Measurements from ENCODE around the gene DDX59. TPM values are rescaled to one million over a fixed set of nuclear protein-coding genes. Genes with fewer than 3 reads are reported as not detected.

DDX59 gene
- polyA plus RNA-seq, 1 donor (not counting 4 experiments of a cell fraction or from before 2014, with no cell fraction given): 14.4 TPM

- DNase-seq (ENCODE audit: low read depth, low spot score) (no peak), FAIRE-seq (no peak)
- Histone ChIP-seq H3K9me3 (ENCODE audit: control insufficient read depth, low read depth, low read length) (no peaks in the 10 kb centered on the region), H2AFZ (ENCODE audit: control insufficient read depth, low read length) (no peak overlapping the region), H4K20me1 (ENCODE audit: control insufficient read depth, extremely low read depth, insufficient read depth, low read length) (no peaks in the 10 kb centered on the region), H3K27me3 (ENCODE audit: control insufficient read depth, extremely low read depth, insufficient read depth, low read length) (no peaks in the 10 kb centered on the region), H3K36me3 (ENCODE audit: control insufficient read depth in 2 of 2, extremely low read depth in 1 of 2, insufficient read depth in 2 of 2, low read length in 2 of 2) (peaks cover 0 to 7% of the 10 kb centered on the region in 2 experiments), H3K4me1 (ENCODE audit: control insufficient read depth, extremely low read depth, insufficient read depth, low read length) (no peaks in the 10 kb centered on the region), H3K79me2 (ENCODE audit: control insufficient read depth, insufficient read depth, low read length) (no peaks in the 10 kb centered on the region), H3K9me1 (ENCODE audit: control insufficient read depth, extremely low read depth, insufficient read depth, low read length) (no peaks in the 10 kb centered on the region), H3K9ac (ENCODE audit: control insufficient read depth, extremely low read depth, insufficient read depth, low read length) (no peak overlapping the region), H3K4me2 (ENCODE audit: control insufficient read depth, extremely low read depth, insufficient read depth, low read depth, low read length) (no peak overlapping the region), H3K4me3 (ENCODE audit: control insufficient read depth in 2 of 3, extremely low read depth in 1 of 3, insufficient read depth in 2 of 3, low read depth in 1 of 3, low read length in 3 of 3) (no peak overlapping the region), H3K27ac (ENCODE audit: control insufficient read depth, insufficient read depth, low read length) (no peak overlapping the region)
- dilution Hi-C loops (cut with MboI; ENCODE audit: extremely low pct_ligation_motif_present, low sequenced_read_pairs): loop anchor here (25.0 kb wide), 1 partner anchor 176 kb away; no protein-coding TSS in a partner anchor
- TF ChIP-seq CTCF (optimal IDR thresholded peaks at IDR 0.05 in 1 of 3, IDR thresholded peaks at IDR 0.05 in 1 of 3, conservative IDR thresholded peaks at IDR 0.05 in 1 of 3; ENCODE audit: extremely low read depth in 1 of 3, insufficient read depth in 2 of 3, low read length in 3 of 3) (no peak), EZH2 (IDR thresholded peaks at IDR 0.05; ENCODE audit: low read length) (no peak)
Measured at GRCh38 chr1:200610846-200611245, 58.9 kb downstream of the DDX59 start.

- Histone ChIP-seq H3K4me3 (ENCODE audit: control insufficient read depth in 2 of 3, extremely low read depth in 1 of 3, insufficient read depth in 2 of 3, low read depth in 1 of 3, low read length in 3 of 3) (no peak overlapping the region), H4K20me1 (ENCODE audit: control insufficient read depth, extremely low read depth, insufficient read depth, low read length) (no peaks in the 10 kb centered on the region), H3K36me3 (ENCODE audit: control insufficient read depth in 2 of 2, extremely low read depth in 1 of 2, insufficient read depth in 2 of 2, low read length in 2 of 2) (peaks cover 0 to 20% of the 10 kb centered on the region in 2 experiments), H3K9me3 (ENCODE audit: control insufficient read depth, low read depth, low read length) (no peaks in the 10 kb centered on the region), H3K79me2 (ENCODE audit: control insufficient read depth, insufficient read depth, low read length) (no peaks in the 10 kb centered on the region), H3K4me1 (ENCODE audit: control insufficient read depth, extremely low read depth, insufficient read depth, low read length) (no peaks in the 10 kb centered on the region), H3K27ac (ENCODE audit: control insufficient read depth, insufficient read depth, low read length) (no peak overlapping the region), H3K9ac (ENCODE audit: control insufficient read depth, extremely low read depth, insufficient read depth, low read length) (no peak overlapping the region), H3K9me1 (ENCODE audit: control insufficient read depth, extremely low read depth, insufficient read depth, low read length) (no peaks in the 10 kb centered on the region), H3K4me2 (ENCODE audit: control insufficient read depth, extremely low read depth, insufficient read depth, low read depth, low read length) (no peak overlapping the region), H3K27me3 (ENCODE audit: control insufficient read depth, extremely low read depth, insufficient read depth, low read length) (no peaks in the 10 kb centered on the region), H2AFZ (ENCODE audit: control insufficient read depth, low read length) (no peak overlapping the region)
- FAIRE-seq (no peak), DNase-seq (ENCODE audit: low read depth, low spot score) (no peak)
- no peak for TF ChIP-seq CTCF (optimal IDR thresholded peaks at IDR 0.05 in 1 of 3, IDR thresholded peaks at IDR 0.05 in 1 of 3, conservative IDR thresholded peaks at IDR 0.05 in 1 of 3; ENCODE audit: extremely low read depth in 1 of 3, insufficient read depth in 2 of 3, low read length in 3 of 3)
- no peak for TF ChIP-seq EZH2 (IDR thresholded peaks at IDR 0.05; ENCODE audit: low read length)
- dilution Hi-C loops (cut with MboI; ENCODE audit: extremely low pct_ligation_motif_present, low sequenced_read_pairs): loop anchor here (25.0 kb wide), 1 partner anchor 185 kb away; no protein-coding TSS in a partner anchor
Measured at GRCh38 chr1:200602632-200603031, 67.1 kb downstream of the DDX59 start.

Other genes with a start within 250 kb of the DDX59 start
- gene KIF14, start 49.2 kb downstream of the DDX59 start, polyA plus RNA-seq: 0.90 to 6.2 TPM (median 3.7 TPM) in 3 replicates
- 28.9 to 47.8 TPM (median 38.2 TPM) in 3 replicates for gene CAMSAP2, start 69.0 kb upstream of the DDX59 start, polyA plus RNA-seq
- 0.06 TPM in 1 of 3 replicates, not detected in the others for gene GPR25, start 203.1 kb upstream of the DDX59 start, polyA plus RNA-seq
- 12.5 to 18.7 TPM (median 14.9 TPM) in 3 replicates for gene INAVA, start 225.0 kb upstream of the DDX59 start, polyA plus RNA-seq

Measured in keratinocyte (primary cell).